GM21528 (cell line): Measurements from ENCODE around the gene SLC25A51.

Experiments
- ATAC-seq: cut with Tn5 transposase; IDR thresholded peaks from one replicate; pipeline ENCODE4 v1.9.1; 2021; ENCODE audit warnings: mild to moderate bottlenecking, moderate library complexity; ENCODE audit not compliant: unreplicated experiment, low FRiP score

The SLC25A51 gene

DNA sequence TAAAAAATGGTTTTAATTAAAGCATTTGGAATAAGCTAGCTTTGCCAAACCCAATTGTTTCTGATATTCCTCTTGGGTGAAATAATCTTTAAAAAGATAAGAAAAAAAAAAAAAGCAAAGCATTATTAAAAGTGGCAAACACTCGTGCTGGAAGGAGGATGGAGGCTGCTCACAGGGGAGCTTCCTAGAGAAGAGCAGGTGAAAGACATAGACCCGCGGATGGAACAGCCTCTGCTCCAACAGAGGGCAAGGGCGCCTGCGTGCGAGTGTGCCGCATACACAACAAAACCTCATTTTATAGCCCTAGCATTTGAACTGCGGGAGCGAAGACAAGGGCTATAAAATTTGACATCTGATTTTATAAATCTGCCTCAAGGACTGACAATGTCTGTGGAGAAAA lies 33.4 kb upstream of the SLC25A51 start:
- no peak for ATAC-seq

DNA sequence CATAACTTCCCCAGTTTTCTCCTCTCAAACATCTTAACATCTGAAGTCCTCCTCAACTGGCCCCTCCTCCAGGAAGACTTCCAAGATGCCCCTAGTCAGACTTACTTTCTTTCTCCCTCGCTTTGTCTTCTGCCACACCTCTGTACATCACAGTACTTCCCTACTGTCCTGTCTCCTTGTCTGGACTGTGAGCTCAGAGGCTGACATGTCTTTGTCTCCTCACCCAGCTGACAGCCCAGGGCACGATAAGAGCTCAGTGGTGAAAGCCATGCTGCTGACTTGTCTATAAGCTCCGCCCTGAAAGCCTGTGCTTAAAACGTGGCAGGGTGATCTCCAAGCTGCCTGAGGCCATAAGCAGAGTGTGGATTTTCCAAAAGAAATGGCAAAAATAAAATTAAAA lies 33.0 kb upstream of the SLC25A51 start:
- no peak for ATAC-seq

GRCh38 chr9:37936376-37936775 lies 32.4 kb upstream of the SLC25A51 start:
- ATAC-seq, result no peak

GRCh38 chr9:37935096-37935495 lies 31.2 kb upstream of the SLC25A51 start:
- no peak for ATAC-seq

- ATAC-seq, result no peak
Measured at GRCh38 chr9:37931592-37931991, 27.7 kb upstream of the SLC25A51 start.

DNA sequence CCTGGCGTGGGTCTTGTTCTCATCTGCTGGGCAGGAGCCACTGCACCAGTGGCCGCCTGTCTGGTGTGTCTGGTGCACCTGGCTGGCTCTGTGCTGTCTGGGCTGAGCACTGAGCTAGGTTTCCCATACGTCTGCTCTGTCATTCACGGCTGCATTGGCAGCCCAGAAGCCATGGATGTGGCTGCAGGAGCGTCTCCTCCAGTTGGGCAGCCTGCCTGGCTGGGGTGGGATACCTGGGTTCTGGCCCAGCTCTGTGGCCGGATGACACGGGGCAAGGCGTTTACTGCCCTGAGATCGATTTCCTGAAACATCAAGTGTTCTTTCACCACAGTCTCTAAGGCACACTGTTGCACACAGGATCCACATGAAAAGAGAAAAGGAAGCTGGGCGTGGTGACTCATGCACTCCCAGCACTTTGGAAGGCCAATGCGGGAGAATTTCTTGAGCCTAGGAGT lies 25.5 kb upstream of the SLC25A51 start:
- ATAC-seq, result no peak

DNA sequence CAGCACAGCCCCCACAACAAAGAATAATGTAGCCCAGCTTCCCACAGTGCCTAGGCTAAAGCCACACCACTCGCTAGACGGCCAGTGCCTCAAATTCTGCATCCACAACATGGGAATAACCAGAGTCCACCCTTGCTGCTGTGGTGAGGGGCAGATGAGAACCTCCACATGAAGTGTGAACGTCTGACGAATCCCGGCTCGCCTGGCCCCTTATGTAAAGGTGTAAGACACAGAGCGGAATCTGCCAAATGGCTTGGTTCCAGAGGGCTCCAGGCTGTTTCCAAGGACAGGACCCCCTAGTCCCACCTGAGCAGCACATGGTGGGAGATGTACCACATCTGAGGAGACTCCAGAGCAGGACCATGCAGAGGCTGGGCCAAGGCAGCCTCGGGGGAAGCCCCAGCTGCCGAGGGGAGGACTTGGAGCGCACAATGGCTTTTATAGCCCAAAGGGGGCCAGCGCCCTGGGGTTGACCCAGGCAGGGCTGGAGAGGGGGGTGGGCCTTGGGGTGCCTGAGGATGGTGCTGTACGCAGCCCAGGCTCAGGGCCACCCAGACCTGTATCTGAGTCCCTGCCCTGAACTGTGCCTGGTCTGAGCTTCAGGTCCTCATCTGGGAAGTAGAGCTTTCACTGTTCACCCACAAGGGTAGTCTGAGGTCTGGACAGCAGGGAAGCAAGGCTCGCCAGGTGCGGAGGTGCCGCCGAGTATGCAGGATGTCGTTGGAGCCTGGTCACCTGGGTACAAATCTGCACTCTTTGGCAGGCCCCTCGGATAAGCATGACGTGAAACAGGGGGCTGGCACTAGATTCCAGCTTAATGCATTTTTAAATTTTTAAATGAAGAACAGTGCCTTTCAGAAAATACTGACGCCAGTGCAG lies 24.9 kb upstream of the SLC25A51 start:
- ATAC-seq, result no peak

DNA sequence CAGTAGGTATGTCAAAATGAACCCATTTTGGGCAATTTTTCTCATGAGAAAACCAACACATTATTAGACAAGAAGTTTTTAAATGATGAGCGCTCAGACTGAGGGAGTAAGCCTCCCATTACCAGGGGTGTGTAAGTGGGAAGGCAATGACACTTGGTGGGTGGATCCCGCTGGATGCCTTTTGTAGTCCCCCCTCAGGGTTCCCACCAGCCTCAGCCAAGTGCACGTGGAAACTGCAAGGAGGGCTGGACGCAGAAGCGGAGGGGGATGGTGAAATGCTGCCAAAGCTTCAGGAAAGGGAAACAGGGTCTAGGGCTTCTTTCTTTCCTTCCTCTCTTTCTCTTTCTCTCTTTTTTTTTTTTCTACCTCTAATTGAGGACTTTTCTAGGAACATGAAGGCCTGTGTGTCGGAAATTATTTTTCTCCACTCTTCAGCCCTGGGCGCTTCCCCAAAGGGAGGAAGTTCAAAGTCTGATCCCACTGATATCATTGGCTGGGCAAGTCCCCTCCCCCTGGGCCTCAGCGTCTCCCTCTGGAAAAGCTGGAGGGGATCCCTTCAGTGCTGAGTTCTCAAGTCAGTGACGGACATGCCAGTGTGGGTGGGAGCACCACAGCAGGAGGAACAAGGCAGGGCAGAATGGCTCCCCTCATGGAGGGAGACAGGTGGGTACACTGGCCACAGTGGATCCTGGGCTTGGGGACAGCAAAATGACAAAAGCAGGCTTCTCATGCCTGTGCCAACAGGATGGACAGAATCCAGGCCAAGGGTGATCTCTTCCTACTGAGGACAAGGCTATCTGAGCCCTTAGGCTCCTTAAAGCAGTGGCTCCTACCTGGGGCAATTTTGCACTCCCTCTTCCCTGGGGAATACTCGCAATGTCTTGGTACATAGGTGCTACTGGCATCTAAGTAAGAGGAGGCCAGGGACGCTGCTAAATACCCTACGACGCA lies 23.9 kb upstream of the SLC25A51 start:
- ATAC-seq, result no peak

- ATAC-seq, result no peak
Measured at GRCh38 chr9:37927132-37927531, 23.2 kb upstream of the SLC25A51 start.

GRCh38 chr9:37926737-37927118 lies 22.8 kb upstream of the SLC25A51 start:
- no peak for ATAC-seq

GRCh38 chr9:37925786-37926736 lies 22.1 kb upstream of the SLC25A51 start:
- no peak for ATAC-seq

DNA sequence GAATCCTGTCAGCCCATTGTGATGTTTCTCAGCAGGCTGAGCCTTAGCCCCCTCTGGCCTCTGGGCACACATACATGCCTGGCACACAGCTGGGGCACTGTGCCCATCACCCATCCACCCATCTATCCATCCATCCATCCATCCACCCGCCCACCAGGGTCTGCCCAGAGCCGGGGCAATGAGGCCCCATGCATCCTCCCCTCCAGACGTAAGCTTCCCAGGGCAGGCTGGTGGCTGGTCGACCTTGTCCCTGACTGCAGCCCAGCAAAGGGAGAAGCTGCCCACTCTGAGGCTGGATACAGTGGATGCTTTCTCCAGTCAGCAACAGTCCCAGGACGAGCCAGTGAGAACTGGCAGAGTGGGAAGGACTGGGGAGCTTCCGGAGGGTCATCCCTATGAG lies 21.1 kb upstream of the SLC25A51 start:
- no peak for ATAC-seq

DNA sequence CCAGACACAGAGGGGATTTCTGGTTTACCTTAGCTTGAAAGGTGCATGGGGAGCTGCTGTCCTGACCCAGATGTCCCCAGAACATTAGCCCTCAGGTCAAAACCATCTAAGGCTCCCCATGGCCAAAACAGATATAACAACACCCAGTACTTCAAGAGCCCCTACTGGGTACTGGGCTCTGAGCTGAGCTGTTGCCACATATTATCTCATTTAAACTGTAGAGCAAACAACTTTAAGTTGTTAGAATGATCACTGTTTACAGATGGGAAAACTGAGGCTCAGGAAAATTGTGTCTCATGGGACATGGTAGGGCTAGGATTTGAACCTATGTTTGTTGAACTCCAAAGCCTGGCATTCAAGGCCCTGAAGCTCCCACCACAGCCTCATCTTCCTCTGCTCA lies 20.6 kb upstream of the SLC25A51 start:
- no peak for ATAC-seq

DNA sequence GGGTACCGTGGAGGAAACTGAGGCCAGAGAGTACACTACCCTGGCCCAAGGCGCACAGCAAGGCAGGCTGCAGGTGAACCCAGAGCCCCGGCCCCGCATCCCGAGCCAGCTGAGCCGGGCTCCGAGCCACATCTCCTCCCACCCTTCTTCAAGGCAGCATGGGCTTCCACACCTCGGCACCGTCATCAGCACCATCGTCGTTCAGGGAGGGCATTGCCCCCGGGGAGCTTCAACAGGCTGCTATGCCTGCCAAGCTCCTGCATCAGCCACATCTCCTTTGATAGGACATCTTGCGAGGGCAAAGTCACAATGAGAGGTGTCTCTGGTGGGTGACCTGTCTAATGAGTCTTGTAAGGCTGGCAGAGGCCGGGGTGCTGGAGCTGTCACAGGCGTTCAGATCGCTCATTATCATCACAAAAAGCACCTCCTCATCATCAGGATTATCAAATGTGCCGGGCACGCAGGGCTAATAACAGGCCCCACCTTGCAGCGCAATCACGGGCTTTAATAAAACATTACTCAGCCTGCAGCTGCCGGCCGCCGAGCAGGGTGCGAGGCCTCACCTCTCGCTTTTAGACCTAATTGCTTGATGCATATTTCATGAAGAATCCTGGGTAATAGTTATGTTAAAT lies 20.0 kb upstream of the SLC25A51 start:
- ATAC-seq, result no peak

GRCh38 chr9:37923118-37923795 lies 19.3 kb upstream of the SLC25A51 start:
- ATAC-seq, result no peak

DNA sequence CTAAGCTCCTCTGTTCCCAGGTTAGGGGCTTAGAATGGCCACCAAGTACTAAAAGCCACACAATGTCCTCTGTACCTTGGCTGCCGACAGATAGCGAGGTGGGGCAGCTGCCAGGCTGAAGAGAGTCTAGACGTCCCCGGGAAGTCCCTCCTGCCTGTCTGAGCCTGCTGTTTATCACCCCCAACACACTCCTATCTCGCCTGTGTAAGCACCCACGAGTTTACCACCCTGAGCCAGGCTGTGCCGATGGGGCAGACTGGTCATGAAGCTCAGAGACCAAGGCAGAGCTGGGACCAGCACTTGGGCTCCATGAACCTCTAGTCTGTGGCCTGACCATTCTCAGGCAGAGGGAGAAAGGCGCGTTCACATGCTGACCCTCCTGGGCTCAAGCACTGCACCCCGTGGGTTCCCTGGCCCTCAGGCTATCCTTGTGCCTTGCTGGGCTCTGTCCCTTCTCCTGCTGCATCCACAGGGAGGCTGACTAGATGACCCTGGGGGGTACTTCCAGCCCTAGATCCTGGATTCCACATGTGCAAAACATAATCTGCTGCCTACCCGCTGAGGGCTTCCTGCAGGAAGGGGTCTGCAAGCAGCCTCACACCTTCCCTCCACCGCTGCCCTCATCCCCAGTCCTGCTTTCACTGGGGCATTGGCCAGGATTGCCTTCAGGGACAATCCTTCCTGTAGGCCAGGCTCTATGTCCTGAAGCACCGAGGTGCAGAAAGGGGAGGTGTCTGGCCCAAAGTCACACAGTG lies 18.6 kb upstream of the SLC25A51 start:
- no peak for ATAC-seq

DNA sequence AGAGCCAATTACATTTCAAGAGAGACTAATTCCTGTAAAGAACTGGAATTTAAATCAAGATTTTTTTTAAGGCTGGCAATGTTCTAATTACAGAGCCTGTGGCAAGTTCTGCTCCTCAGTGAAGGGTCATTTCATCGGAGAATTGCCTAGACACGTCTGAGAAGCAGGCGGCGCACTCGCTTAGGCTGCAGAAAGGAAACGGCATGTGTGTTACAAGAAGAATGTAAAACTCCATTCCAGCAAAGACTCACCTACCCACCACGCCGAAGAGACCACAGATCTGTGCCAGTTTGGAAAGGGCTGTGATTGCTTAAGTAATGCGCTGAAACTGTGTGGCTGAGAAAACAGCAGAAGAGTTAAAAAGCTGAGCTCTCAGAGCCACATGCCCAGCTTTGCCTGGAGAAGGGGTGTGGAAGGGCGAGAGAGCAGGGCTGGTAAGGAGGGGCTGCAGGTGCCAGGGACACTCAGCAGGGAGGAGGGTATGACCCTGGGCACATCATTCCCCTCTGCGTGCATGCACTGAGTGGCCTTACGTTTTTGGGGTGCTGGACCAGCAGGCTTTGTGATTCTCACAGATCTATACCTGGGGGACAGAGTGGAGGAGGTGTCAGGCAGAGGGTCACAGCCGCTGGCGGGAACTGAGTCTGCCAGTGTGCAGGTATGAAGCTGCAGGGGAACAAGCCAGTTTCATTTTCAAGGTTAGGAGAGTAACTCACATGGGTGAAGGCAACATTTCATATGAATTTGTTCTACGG lies 17.8 kb upstream of the SLC25A51 start:
- ATAC-seq, result no peak

- ATAC-seq, result no peak
Measured at GRCh38 chr9:37921168-37921510, 17.2 kb upstream of the SLC25A51 start.
